Peyer's patch (tissue), 4 donors: ENCODE data around the gene KRTDAP. TPM values are rescaled to one million over a fixed set of nuclear protein-coding genes. Genes with fewer than 3 reads are reported as not detected.

ENCODE experiments used
- DNase-seq, 3 donors: peaks; one replicate each; pipeline ENCODE4 v3.0.0-alpha.2; 2017 to 2019
- H3K27ac ChIP-seq, 4 donors: fragments of 200-600 bp; sonication (generic); one replicate each; pipeline ENCODE4 v1.5.1; 2016 to 2019
- H3K27me3 ChIP-seq, 2 donors: fragments of 200-600 bp; sonication (generic); one replicate each; pipeline ENCODE4 v1.5.1; 2019
- H3K36me3 ChIP-seq, 3 donors: fragments of 200-600 bp; sonication (generic); one replicate each; pipeline ENCODE4 v1.5.1; 2016 to 2019
- H3K4me1 ChIP-seq, 4 donors: fragments of 200-600 bp; sonication (generic); one replicate each; pipeline ENCODE4 v1.5.1; 2016 to 2019
- H3K4me3 ChIP-seq, 4 donors: fragments of 200-600 bp; sonication (generic); 1 replicate in 3 of 4; 2 replicates in 1 of 4; pipeline ENCODE4 v1.5.1; 2016 to 2019; ENCODE audit warnings: mild to moderate bottlenecking in 1 of 4
- H3K9me3 ChIP-seq, 4 donors: fragments of 200-600 bp; sonication (generic); one replicate each; pipeline ENCODE4 v1.5.1; 2016 to 2019; ENCODE audit warnings: mild to moderate bottlenecking in 1 of 4
- POLR2A ChIP-seq, 2 donors: fragments of 450-650 bp; IDR thresholded peaks; one replicate each; pipeline ENCODE4 v1.5.1; 2017; ENCODE audit warnings: antibody characterized with exemption in 2 of 2, mild to moderate bottlenecking in 2 of 2, moderate library complexity in 2 of 2
- total RNA-seq, 4 donors: library from RNA; depleted of rRNA; stranded (reverse); fragments of >200 nt; gene quantifications; one replicate each; pipeline ENCODE4 v1.1.0, GENCODE V29; 2016
- TF ChIP-seq, protein P1 (sequence below), 6 experiments: fragments of 450-650 bp in 4 of 6; fragments of 200-600 bp in 2 of 6; sonication (generic) in 1 of 6; IDR thresholded peaks; one replicate each; pipeline ENCODE4 v1.5.1; 2017 to 2019; ENCODE audit warnings: antibody characterized with exemption in 6 of 6, mild to moderate bottlenecking in 3 of 6, moderate library complexity in 1 of 6

Gene KRTDAP
- total RNA-seq, 4 donors from 2014 or later = not detected

DNA sequence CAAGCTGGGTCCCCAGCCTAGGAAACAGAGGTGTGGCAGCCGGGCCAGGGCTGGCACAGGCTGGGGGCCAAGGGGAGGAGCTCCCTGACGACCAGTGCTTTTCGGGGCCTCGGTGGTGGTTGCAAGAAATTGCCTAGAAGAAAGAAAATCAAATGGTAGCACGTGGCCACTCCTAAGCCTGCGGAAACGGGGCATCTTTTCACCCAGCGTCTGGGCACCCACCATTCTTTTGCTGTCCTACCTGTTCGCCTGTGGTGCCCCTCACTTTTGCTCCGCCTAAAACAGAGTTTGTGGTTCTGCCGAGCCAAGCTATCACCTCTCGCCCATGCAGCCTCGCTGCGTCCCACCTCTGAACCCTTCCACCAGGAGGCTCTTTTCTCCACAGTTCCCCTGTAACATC is 7.1 kb upstream of the KRTDAP start:
- Histone ChIP-seq H3K36me3 (no peaks in the 10 kb centered on the region), H3K4me3 (no peak overlapping the region), H3K27me3 (no peaks in the 10 kb centered on the region), H3K27ac (no peak overlapping the region), H3K9me3 (no peaks in the 10 kb centered on the region), H3K4me1 (no peaks in the 10 kb centered on the region)
- TF ChIP-seq, protein P1, sequence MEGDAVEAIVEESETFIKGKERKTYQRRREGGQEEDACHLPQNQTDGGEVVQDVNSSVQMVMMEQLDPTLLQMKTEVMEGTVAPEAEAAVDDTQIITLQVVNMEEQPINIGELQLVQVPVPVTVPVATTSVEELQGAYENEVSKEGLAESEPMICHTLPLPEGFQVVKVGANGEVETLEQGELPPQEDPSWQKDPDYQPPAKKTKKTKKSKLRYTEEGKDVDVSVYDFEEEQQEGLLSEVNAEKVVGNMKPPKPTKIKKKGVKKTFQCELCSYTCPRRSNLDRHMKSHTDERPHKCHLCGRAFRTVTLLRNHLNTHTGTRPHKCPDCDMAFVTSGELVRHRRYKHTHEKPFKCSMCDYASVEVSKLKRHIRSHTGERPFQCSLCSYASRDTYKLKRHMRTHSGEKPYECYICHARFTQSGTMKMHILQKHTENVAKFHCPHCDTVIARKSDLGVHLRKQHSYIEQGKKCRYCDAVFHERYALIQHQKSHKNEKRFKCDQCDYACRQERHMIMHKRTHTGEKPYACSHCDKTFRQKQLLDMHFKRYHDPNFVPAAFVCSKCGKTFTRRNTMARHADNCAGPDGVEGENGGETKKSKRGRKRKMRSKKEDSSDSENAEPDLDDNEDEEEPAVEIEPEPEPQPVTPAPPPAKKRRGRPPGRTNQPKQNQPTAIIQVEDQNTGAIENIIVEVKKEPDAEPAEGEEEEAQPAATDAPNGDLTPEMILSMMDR (IDR thresholded peaks at IDR 0.05) = no peak
- TF ChIP-seq POLR2A (IDR thresholded peaks at IDR 0.05) = no peak
- DNase-seq = no peak

- H3K36me3 ChIP-seq = no peaks in the 10 kb centered on the region
- TF ChIP-seq POLR2A (IDR thresholded peaks at IDR 0.05) = no peak
- TF ChIP-seq, protein P1 (IDR thresholded peaks at IDR 0.05) = peak; percentile 82 to 99 (median 92)
- peak; percentile 55 to 76 (median 70) for DNase-seq
- H3K27me3 ChIP-seq = no peaks in the 10 kb centered on the region
- no peaks in the 10 kb centered on the region for H3K4me1 ChIP-seq
- H3K9me3 ChIP-seq = no peaks in the 10 kb centered on the region
- H3K27ac ChIP-seq = no peak overlapping the region
- no peak overlapping the region for H3K4me3 ChIP-seq
Measured at GRCh38 chr19:35495107-35496064, 5.1 kb upstream of the KRTDAP start.

DNA sequence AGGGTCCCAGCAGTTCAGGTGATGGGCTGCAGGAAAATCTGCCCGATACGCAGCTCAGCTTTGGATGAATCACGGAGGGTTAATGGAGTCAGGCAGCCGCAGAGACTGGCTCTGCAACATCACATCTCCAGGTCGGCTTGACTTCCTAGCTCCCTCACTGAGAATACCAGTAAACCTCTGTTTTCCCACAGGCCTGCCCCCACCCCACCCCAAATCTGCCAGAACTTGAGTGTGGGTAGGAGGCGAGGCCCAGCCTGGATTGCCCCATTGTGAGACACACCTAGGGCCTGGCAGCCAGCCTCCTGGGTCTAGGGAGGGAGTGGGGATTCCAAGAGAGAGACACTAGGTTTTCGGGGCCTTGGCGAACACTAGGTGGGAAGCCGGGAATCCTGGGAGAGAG is 3.7 kb upstream of the KRTDAP start:
- TF ChIP-seq POLR2A (IDR thresholded peaks at IDR 0.05) = no peak
- TF ChIP-seq, protein P1 (IDR thresholded peaks at IDR 0.05) = no peak
- Histone ChIP-seq H3K27ac (no peak overlapping the region), H3K4me3 (no peak overlapping the region), H3K4me1 (no peaks in the 10 kb centered on the region), H3K36me3 (no peaks in the 10 kb centered on the region), H3K9me3 (no peaks in the 10 kb centered on the region), H3K27me3 (no peaks in the 10 kb centered on the region)
- DNase-seq = no peak

DNA sequence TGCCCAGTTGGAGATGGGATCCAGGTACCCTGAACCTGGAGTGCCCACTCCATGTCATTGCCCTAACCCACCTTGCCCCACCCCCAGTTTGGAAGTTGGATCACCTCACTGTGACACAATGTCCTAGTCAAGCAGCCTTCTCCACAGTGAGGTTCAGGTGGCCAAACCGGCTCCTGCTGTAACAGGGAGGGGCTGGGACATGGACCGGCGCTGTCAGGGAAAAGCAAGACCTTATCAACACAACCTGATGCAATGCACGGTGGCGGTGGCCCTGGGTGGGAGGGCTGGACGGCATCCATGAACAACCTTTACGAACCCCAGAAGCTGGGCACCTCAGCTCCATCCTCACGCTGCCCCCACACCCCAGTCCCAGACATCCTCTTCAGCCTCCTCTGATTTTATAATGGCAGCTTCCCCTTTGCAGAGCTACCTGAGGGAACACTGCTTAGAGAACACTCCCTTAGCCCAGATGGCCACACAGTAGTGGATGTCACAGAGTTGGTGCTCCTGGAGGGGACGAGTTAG is 1.6 kb upstream of the KRTDAP start:
- Histone ChIP-seq H3K27me3 (no peaks in the 10 kb centered on the region), H3K4me3 (no peak overlapping the region), H3K9me3 (no peaks in the 10 kb centered on the region), H3K27ac (no peak overlapping the region), H3K36me3 (no peaks in the 10 kb centered on the region), H3K4me1 (no peaks in the 10 kb centered on the region)
- DNase-seq = no peak
- TF ChIP-seq POLR2A (IDR thresholded peaks at IDR 0.05) = no peak
- TF ChIP-seq, protein P1 (IDR thresholded peaks at IDR 0.05) = no peak

DNA sequence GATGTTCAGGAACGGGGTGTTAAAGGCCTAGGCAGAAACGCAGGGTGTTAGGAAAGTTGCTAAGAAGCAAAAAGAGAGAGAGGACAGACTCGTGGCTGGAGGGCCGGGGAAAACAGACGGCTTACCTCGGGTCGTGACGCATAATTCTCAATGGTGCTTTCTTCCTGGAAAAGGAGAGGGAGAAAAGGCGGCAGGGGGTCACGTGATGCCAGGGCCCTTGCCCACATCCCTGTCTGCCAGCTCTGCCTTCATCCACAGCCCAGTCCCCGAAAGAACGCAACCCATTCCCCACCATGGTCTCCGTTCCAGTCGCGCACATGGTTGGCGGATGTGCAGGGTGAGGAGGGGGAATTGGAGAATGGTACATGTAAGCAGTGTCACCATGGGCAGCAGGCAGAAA is 1.6 kb downstream of the KRTDAP start:
- H3K27me3 ChIP-seq = no peaks in the 10 kb centered on the region
- no peaks in the 10 kb centered on the region for H3K4me1 ChIP-seq
- TF ChIP-seq POLR2A (IDR thresholded peaks at IDR 0.05) = no peak
- TF ChIP-seq, protein P1 (IDR thresholded peaks at IDR 0.05) = no peak
- H3K4me3 ChIP-seq = no peak overlapping the region
- H3K27ac ChIP-seq = no peak overlapping the region
- no peak for DNase-seq
- H3K36me3 ChIP-seq = no peaks in the 10 kb centered on the region
- no peaks in the 10 kb centered on the region for H3K9me3 ChIP-seq
